AML-193 (cell line): ENCODE results near the gene APC2.
"Not testable (repeated sequence)": the region's sequence is repeated elsewhere in the genome, so short reads cannot be mapped to it uniquely, and the experiment has no call there.

Source experiments
- DNase-seq, 2 experiments: peaks; one replicate each; lab custom pipeline; 2025; lab: John Stamatoyannopoulos, UW

APC2 gene

GRCh38 chr19:1466018-1466460 is 16.1 kb downstream of the APC2 start:
- DNase-seq = no peak

- no peak for DNase-seq
These were observed 16.7 kb downstream of the APC2 start for GRCh38 chr19:1466461-1467214.

GRCh38 chr19:1467215-1467489 is 17.2 kb downstream of the APC2 start:
- no peak for DNase-seq

GRCh38 chr19:1467490-1468273 is 17.8 kb downstream of the APC2 start:
- no peak for DNase-seq

GRCh38 chr19:1468274-1468820 is 18.4 kb downstream of the APC2 start:
- no peak for DNase-seq

GRCh38 chr19:1468821-1469254 is 18.9 kb downstream of the APC2 start:
- DNase-seq = no peak

GRCh38 chr19:1469255-1470054 is 19.5 kb downstream of the APC2 start:
- no peak for DNase-seq

GRCh38 chr19:1470055-1470304 is 20.1 kb downstream of the APC2 start:
- DNase-seq = no peak

- no peak for DNase-seq
These were observed 20.5 kb downstream of the APC2 start for GRCh38 chr19:1470305-1471009.

GRCh38 chr19:1471010-1471514 is 21.1 kb downstream of the APC2 start:
- DNase-seq = no peak

GRCh38 chr19:1471515-1472160 is 21.7 kb downstream of the APC2 start:
- peak in 1 of 2 experiments; percentile 16 for DNase-seq

- DNase-seq = no peak
These were observed 22.5 kb downstream of the APC2 start for GRCh38 chr19:1472231-1473084.

GRCh38 chr19:1473085-1473851 is 23.3 kb downstream of the APC2 start:
- DNase-seq = no peak

- no peak for DNase-seq
These were observed 24.3 kb downstream of the APC2 start for GRCh38 chr19:1474011-1474764.

- no peak for DNase-seq
These were observed 24.9 kb downstream of the APC2 start for GRCh38 chr19:1474765-1475351.

GRCh38 chr19:1475751-1476437 is 26.0 kb downstream of the APC2 start:
- DNase-seq = no peak

- DNase-seq = not testable (repeated sequence)
These were observed 27.1 kb downstream of the APC2 start for GRCh38 chr19:1477056-1477455.
